Esophagus squamous epithelium (tissue), 5 donors: ENCODE data around the gene OR52I1. TPM values are rescaled to one million over a fixed set of nuclear protein-coding genes. Genes with fewer than 3 reads are reported as not detected.

Experiments used
- DNase-seq: peaks from one replicate; lab custom pipeline; 2025; lab: John Stamatoyannopoulos, UW
- H3K27ac ChIP-seq, 4 donors: fragments of 200-600 bp; sonication (generic); one replicate each; pipeline ENCODE4 v1.5.1; 2016 to 2019; ENCODE audit warnings: mild to moderate bottlenecking in 1 of 4
- H3K27me3 ChIP-seq, 4 donors: fragments of 200-600 bp; sonication (generic); 1 replicate in 3 of 4; 2 replicates in 1 of 4; pipeline versions ENCODE4 v1.5.1 to v1.6.0; 2017 to 2021; ENCODE audit warnings: antibody characterized with exemption in 1 of 4
- H3K36me3 ChIP-seq, 3 donors: fragments of 200-600 bp; sonication (generic); one replicate each; pipeline ENCODE4 v1.5.1; 2016 to 2019
- H3K4me1 ChIP-seq, 3 donors: fragments of 200-600 bp; sonication (generic); one replicate each; pipeline ENCODE4 v1.5.1; 2017 to 2019
- H3K4me3 ChIP-seq, 4 donors: fragments of 200-600 bp; sonication (generic); 1 replicate in 3 of 4; 2 replicates in 1 of 4; pipeline ENCODE4 v1.5.1; 2016 to 2019; ENCODE audit warnings: mild to moderate bottlenecking in 2 of 4, moderate library complexity in 1 of 4
- H3K9me3 ChIP-seq, 3 donors: fragments of 200-600 bp; sonication (generic); one replicate each; pipeline ENCODE4 v1.5.1; 2016 to 2019
- CTCF ChIP-seq, 6 experiments: fragments of 450-650 bp in 4 of 6; fragments of 200-600 bp in 2 of 6; sonication (generic) in 2 of 6; IDR thresholded peaks; one replicate each; pipeline ENCODE4 v1.5.1; 2016 to 2019; ENCODE audit warnings: antibody characterized with exemption in 6 of 6, mild to moderate bottlenecking in 4 of 6, moderate library complexity in 4 of 6
- POLR2A ChIP-seq, 4 donors: fragments of 450-650 bp; IDR thresholded peaks; one replicate each; pipeline ENCODE4 v1.6.1; 2017; ENCODE audit warnings: antibody characterized with exemption in 4 of 4, mild to moderate bottlenecking in 4 of 4, moderate library complexity in 3 of 4
- WGBS, 2 donors: methylation state at CpG; one replicate each; pipeline ENCODE4 v1.1.5; 2018; 5-methylcytosine and 5-hydroxymethylcytosine counted together
- intact Hi-C: fragments of 100-400 bp; cut with DNase I; formaldehyde crosslinking; loops from one replicate; pipeline ENCODE4 v1.15.0; 2022
- total RNA-seq, 4 donors: library from RNA; depleted of rRNA; stranded (reverse); fragments of >200 nt; gene quantifications; one replicate each; pipeline ENCODE4 v1.1.0, GENCODE V29; 2016
- donor health status: DM: yes; HTN: yes; CAD: no.

OR52I1 gene
- total RNA-seq, 4 donors from 2014 or later: not detected

- TF ChIP-seq CTCF (IDR thresholded peaks at IDR 0.05) (no peak), POLR2A (IDR thresholded peaks at IDR 0.05) (no peak)
- H3K27ac ChIP-seq: no peak overlapping the region
- H3K9me3 ChIP-seq: no peaks in the 10 kb centered on the region
- intact Hi-C loops: no loop called here
- 27 to 48% methylated on average over 1 to 3 of the region's 8 CpGs for WGBS, 2 donors
- H3K36me3 ChIP-seq: no peaks in the 10 kb centered on the region
- no peak overlapping the region for H3K4me3 ChIP-seq
- no peak for DNase-seq
- peaks cover 0 to 20% (median 7%) of the 10 kb centered on the region in 3 donors for H3K4me1 ChIP-seq
- no peaks in the 10 kb centered on the region for H3K27me3 ChIP-seq
These were observed 34.1 kb upstream of the OR52I1 start for GRCh38 chr11:4559527-4560440.

- H3K9me3 ChIP-seq: no peaks in the 10 kb centered on the region
- no peaks in the 10 kb centered on the region for H3K36me3 ChIP-seq
- no peak overlapping the region for H3K27ac ChIP-seq
- no peak for TF ChIP-seq CTCF (IDR thresholded peaks at IDR 0.05)
- no peak for TF ChIP-seq POLR2A (IDR thresholded peaks at IDR 0.05)
- DNase-seq: no peak
- peaks cover 0 to 20% (median 7%) of the 10 kb centered on the region in 3 donors for H3K4me1 ChIP-seq
- intact Hi-C loops: no loop called here
- WGBS, 2 donors: 55 to 59% methylated on average over 1 of the region's 1 CpG
- no peak overlapping the region for H3K4me3 ChIP-seq
- H3K27me3 ChIP-seq: no peaks in the 10 kb centered on the region
These were observed 33.4 kb upstream of the OR52I1 start for GRCh38 chr11:4560467-4560866.

GRCh38 chr11:4565371-4565770 is 28.5 kb upstream of the OR52I1 start:
- no peaks in the 10 kb centered on the region for H3K36me3 ChIP-seq
- intact Hi-C loops: no loop called here
- no peak for TF ChIP-seq CTCF (IDR thresholded peaks at IDR 0.05)
- no peak for TF ChIP-seq POLR2A (IDR thresholded peaks at IDR 0.05)
- H3K9me3 ChIP-seq: no peaks in the 10 kb centered on the region
- no peak for DNase-seq
- H3K4me3 ChIP-seq: no peak overlapping the region
- WGBS, 2 donors: 83 to 86% methylated on average over 3 of the region's 3 CpGs
- H3K4me1 ChIP-seq: peaks cover 0 to 7% (median 0%) of the 10 kb centered on the region in 3 donors
- H3K27ac ChIP-seq: no peak overlapping the region
- no peaks in the 10 kb centered on the region for H3K27me3 ChIP-seq

- H3K36me3 ChIP-seq: no peaks in the 10 kb centered on the region
- no peak overlapping the region for H3K27ac ChIP-seq
- TF ChIP-seq POLR2A (IDR thresholded peaks at IDR 0.05) (no peak), CTCF (IDR thresholded peaks at IDR 0.05) (no peak)
- DNase-seq: no peak
- no peak overlapping the region for H3K4me3 ChIP-seq
- H3K27me3 ChIP-seq: no peaks in the 10 kb centered on the region
- H3K4me1 ChIP-seq: no peaks in the 10 kb centered on the region
- WGBS, 2 donors: 85 to 91% methylated on average over 4 to 16 of the region's 18 CpGs
- intact Hi-C loops: no loop called here
- H3K9me3 ChIP-seq: no peaks in the 10 kb centered on the region
These were observed 24.8 kb upstream of the OR52I1 start for GRCh38 chr11:4569075-4569474.

- Histone ChIP-seq H3K4me3 (no peak overlapping the region), H3K36me3 (no peaks in the 10 kb centered on the region), H3K27me3 (peaks cover 0 to 6% (median 0%) of the 10 kb centered on the region in 4 donors), H3K27ac (no peak overlapping the region), H3K4me1 (no peaks in the 10 kb centered on the region), H3K9me3 (no peaks in the 10 kb centered on the region)
- TF ChIP-seq CTCF (IDR thresholded peaks at IDR 0.05): no peak
- no peak for TF ChIP-seq POLR2A (IDR thresholded peaks at IDR 0.05)
- 56 to 70% methylated on average over 3 of the region's 3 CpGs for WGBS, 2 donors
- intact Hi-C loops: no loop called here
- DNase-seq: no peak
These were observed 17.0 kb upstream of the OR52I1 start for GRCh38 chr11:4576880-4577279.
